ENCODE data around the gene TMEM108. TPM values are rescaled to one million over a fixed set of nuclear protein-coding genes. Genes with fewer than 3 reads are reported as not detected.

The TMEM108 gene
- total RNA-seq, 1 experiment from 2014 or later: not detected

GRCh38 chr3:133296981-133297380 lies 258.8 kb downstream of the TMEM108 start (continued):
- TF ChIP-seq ZNF274 (IDR thresholded peaks at IDR 0.05; ENCODE audit: low read depth, low read length): no peak
- no peak for TF ChIP-seq TCF7L2 (IDR thresholded peaks at IDR 0.05; ENCODE audit: borderline replicate concordance, extremely low read depth, insufficient read depth, insufficient read length)
- no peak for TF ChIP-seq EZH2 (IDR thresholded peaks at IDR 0.05)

GRCh38 chr3:133300102-133300501 lies 261.9 kb downstream of the TMEM108 start:
- intact Hi-C loops (cut with micrococcal nuclease): no loop called here
- no peak overlapping the region for H3K4me2 ChIP-seq (ENCODE audit: low read length)
- H3K4me3 ChIP-seq (replicated peaks in 1 of 2; ENCODE audit: low read depth in 1 of 2, low read length in 2 of 2): no peak overlapping the region
- H4K20me1 ChIP-seq (ENCODE audit: insufficient read depth): no peaks in the 10 kb centered on the region
- no peak for TF ChIP-seq MAX (IDR thresholded peaks at IDR 0.05)
- TF ChIP-seq YY1 (IDR thresholded peaks at IDR 0.05; ENCODE audit: extremely low read depth, insufficient replicate concordance, low read depth, low read length): no peak
- TF ChIP-seq POLR2A (IDR thresholded peaks at IDR 0.05; ENCODE audit: borderline replicate concordance, extremely low read depth, insufficient read depth, insufficient read length): no peak
- POLR2A ChIA-PET: no interaction called here
- no peak for ATAC-seq
- peaks cover 3 to 5% of the 10 kb centered on the region in 2 experiments; a peak in 3 of 4 replicates for H3K4me1 ChIP-seq (ENCODE audit: control insufficient read depth in 1 of 2, insufficient read depth in 2 of 2, low read length in 2 of 2)
- H3K9me2 ChIP-seq (ENCODE audit: insufficient read depth): no peaks in the 10 kb centered on the region
- no peaks in the 10 kb centered on the region for H3K9me3 ChIP-seq (ENCODE audit: control insufficient read depth in 1 of 2, insufficient read depth in 1 of 2, low read depth in 1 of 2, low read length in 2 of 2)
- no peaks in the 10 kb centered on the region for H3K79me2 ChIP-seq (ENCODE audit: insufficient read depth, low read length)
- H3K36me3 ChIP-seq (ENCODE audit: control insufficient read depth in 1 of 2, insufficient read depth in 2 of 2, low read length in 2 of 2): no peaks in the 10 kb centered on the region
- BruUV-seq (replicated peaks): no TSS peak
- DNase-seq (ENCODE audit: low read depth, low spot score): no peak
- no peak overlapping the region for H3K27ac ChIP-seq (ENCODE audit: low read depth, low read length)
- RAD21 ChIA-PET (ENCODE audit: low non-redundant PET in 1 of 2, low total read pairs in 2 of 2, uncharacterized antibody in 2 of 2, unreplicated experiment in 2 of 2): no interaction called here
- H3K27me3 ChIP-seq (ENCODE audit: insufficient read depth, low read length): peaks cover 65% of the 10 kb centered on the region
- H3K9ac ChIP-seq (ENCODE audit: low read length): no peak overlapping the region
- H2AFZ ChIP-seq (ENCODE audit: low read depth, low read length, poor library complexity, severe bottlenecking): no peak overlapping the region
- CTCF ChIA-PET: no interaction called here

- no peak for ATAC-seq
- intact Hi-C loops (cut with micrococcal nuclease): no loop called here
- H3K27me3 ChIP-seq (ENCODE audit: insufficient read depth, low read length): peaks cover 57% of the 10 kb centered on the region
- no peaks in the 10 kb centered on the region for H3K36me3 ChIP-seq (ENCODE audit: control insufficient read depth in 1 of 2, insufficient read depth in 2 of 2, low read length in 2 of 2)
- ChIA-PET CTCF (no interaction called here), RAD21 (ENCODE audit: low non-redundant PET in 1 of 2, low total read pairs in 2 of 2, uncharacterized antibody in 2 of 2, unreplicated experiment in 2 of 2) (no interaction called here), POLR2A (no interaction called here)
- H3K9ac ChIP-seq (ENCODE audit: low read length): no peak overlapping the region
- H3K4me1 ChIP-seq (ENCODE audit: control insufficient read depth in 1 of 2, insufficient read depth in 2 of 2, low read length in 2 of 2): no peaks in the 10 kb centered on the region
- DNase-seq (ENCODE audit: low read depth, low spot score): no peak
- no peak overlapping the region for H2AFZ ChIP-seq (ENCODE audit: low read depth, low read length, poor library complexity, severe bottlenecking)
- no peak overlapping the region for H3K4me2 ChIP-seq (ENCODE audit: low read length)
- no peaks in the 10 kb centered on the region for H3K79me2 ChIP-seq (ENCODE audit: insufficient read depth, low read length)
- no peaks in the 10 kb centered on the region for H3K9me2 ChIP-seq (ENCODE audit: insufficient read depth)
- 0 out of 2 replicates have a peak, but pooled peaks cover 3% of the 10 kb centered on the region for H4K20me1 ChIP-seq (ENCODE audit: insufficient read depth)
- BruUV-seq (replicated peaks): no TSS peak
- H3K27ac ChIP-seq (ENCODE audit: low read depth, low read length): no peak overlapping the region
- H3K9me3 ChIP-seq (ENCODE audit: control insufficient read depth in 1 of 2, insufficient read depth in 1 of 2, low read depth in 1 of 2, low read length in 2 of 2): no peaks in the 10 kb centered on the region
- H3K4me3 ChIP-seq (replicated peaks in 1 of 2; ENCODE audit: low read depth in 1 of 2, low read length in 2 of 2): no peak overlapping the region
- TF ChIP-seq ATF3 (IDR thresholded peaks at IDR 0.05): no peak
- no peak for TF ChIP-seq SP1 (IDR thresholded peaks at IDR 0.05; ENCODE audit: low read depth)
- no peak for TF ChIP-seq ZNF274 (IDR thresholded peaks at IDR 0.05; ENCODE audit: low read depth, low read length)
- no peak for TF ChIP-seq ZFX (IDR thresholded peaks at IDR 0.05)
- no peak for TF ChIP-seq CBX3 (IDR thresholded peaks at IDR 0.05; ENCODE audit: low read depth)
- TF ChIP-seq RAD21 (IDR thresholded peaks at IDR 0.05; ENCODE audit: low read depth): no peak
- no peak for TF ChIP-seq EZH2 (IDR thresholded peaks at IDR 0.05)
- no peak for TF ChIP-seq EGR1 (IDR thresholded peaks at IDR 0.05; ENCODE audit: low read depth)
- no peak for TF ChIP-seq YY1 (IDR thresholded peaks at IDR 0.05; ENCODE audit: extremely low read depth, insufficient replicate concordance, low read depth, low read length)
- TF ChIP-seq SIN3A (IDR thresholded peaks at IDR 0.05; ENCODE audit: low read depth): no peak
- no peak for TF ChIP-seq ELF1 (IDR thresholded peaks at IDR 0.05; ENCODE audit: borderline replicate concordance, low read depth)
- no peak for TF ChIP-seq POLR2AphosphoS5 (IDR thresholded peaks at IDR 0.05; ENCODE audit: low read depth, low read length)
- TF ChIP-seq CTCF (IDR thresholded peaks at IDR 0.05 in 2 of 3, conservative IDR thresholded peaks at IDR 0.05 in 1 of 3; ENCODE audit: borderline replicate concordance in 1 of 3, insufficient read depth in 1 of 3, low read depth in 2 of 3, low read length in 2 of 3): no peak
- TF ChIP-seq FOSL1 (IDR thresholded peaks at IDR 0.05; ENCODE audit: low read depth): no peak
These were observed 263.0 kb downstream of the TMEM108 start for GRCh38 chr3:133301194-133301593.
